ENCODE measurements around the gene CYTH3. TPM values are rescaled to one million over a fixed set of nuclear protein-coding genes. Genes with fewer than 3 reads are reported as not detected.

Gene CYTH3
- total and polyA plus RNA-seq, 2 of the 13 experiments (the other 11 are each of a cell fraction or from before 2014, with no cell fraction given) = 3.1 to 3.8 TPM

- H3K36me3 ChIP-seq (replicated peaks in 1 of 2; ENCODE audit: control insufficient read depth in 1 of 2, insufficient read depth in 2 of 2, low read length in 2 of 2) = no peaks in the 10 kb centered on the region
- no peak overlapping the region for H2AFZ ChIP-seq (ENCODE audit: low read length)
- in situ Hi-C loops (cut with HindIII; ENCODE audit: extremely low pct_ligation_motif_present, low pct_unique_long_range_greater_than_20kb) = no loop called here
- CTCF ChIA-PET (ENCODE audit: low intra/inter-chr PET ratio, low total read pairs) = no interaction called here
- ATAC-seq = no peak
- TF ChIP-seq HOXA5 (CRISPR knock-in tag; IDR thresholded peaks at IDR 0.05) (no peak), SMARCE1 (IDR thresholded peaks at IDR 0.05; ENCODE audit: borderline replicate concordance) (no peak), ZMYM3 (CRISPR knock-in tag; IDR thresholded peaks at IDR 0.05) (no peak), HNRNPL (IDR thresholded peaks at IDR 0.05; ENCODE audit: low read depth, low read length) (no peak), FOXA3 (CRISPR knock-in tag; IDR thresholded peaks at IDR 0.05) (no peak), PBX2 (CRISPR knock-in tag; IDR thresholded peaks at IDR 0.05) (no peak), U2AF2 (IDR thresholded peaks at IDR 0.05; ENCODE audit: low read depth, low read length) (no peak), MIXL1 (CRISPR knock-in tag; IDR thresholded peaks at IDR 0.05) (no peak), ZNF776 (CRISPR knock-in tag; IDR thresholded peaks at IDR 0.05) (no peak), CTCF (CRISPR knock-in tag; IDR thresholded peaks at IDR 0.05) (no peak), HMGA1 (CRISPR knock-in tag; conservative IDR thresholded peaks at IDR 0.05) (no peak), ATAD3A (CRISPR knock-in tag; IDR thresholded peaks at IDR 0.05) (no peak), MIER2 (CRISPR knock-in tag; IDR thresholded peaks at IDR 0.05) (no peak), CEBPB (IDR thresholded peaks at IDR 0.05; ENCODE audit: borderline replicate concordance, low read depth, low read length) (no peak), KLF13 (CRISPR knock-in tag; IDR thresholded peaks at IDR 0.05) (no peak)
- TF ChIP-seq, protein P1, sequence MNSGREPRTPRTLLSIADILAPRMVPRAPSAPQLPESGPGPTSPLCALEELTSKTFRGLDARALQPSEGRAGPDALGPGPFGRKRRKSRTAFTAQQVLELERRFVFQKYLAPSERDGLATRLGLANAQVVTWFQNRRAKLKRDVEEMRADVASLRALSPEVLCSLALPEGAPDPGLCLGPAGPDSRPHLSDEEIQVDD (CRISPR knock-in tag; IDR thresholded peaks at IDR 0.05; ENCODE audit: borderline replicate concordance) = no peak
- H3K9me3 ChIP-seq (ENCODE audit: low read length) = no peaks in the 10 kb centered on the region
- H3K27me3 ChIP-seq (ENCODE audit: control insufficient read depth in 1 of 2, insufficient read depth in 2 of 2, low read length in 2 of 2) = peaks cover 0 to 2% of the 10 kb centered on the region in 2 experiments; a peak in 2 of 5 replicates
- WGBS (ENCODE audit: low lambda C conversion rate) = 61% methylated on average over 3 of the region's 5 CpGs
- no peaks in the 10 kb centered on the region for H3K79me2 ChIP-seq (ENCODE audit: insufficient read depth, low read length)
- no peak overlapping the region for H3K9ac ChIP-seq (ENCODE audit: insufficient read depth, low read depth, low read length)
- no peak for DNase-seq (ENCODE audit: low spot score)
- intact Hi-C loops (cut with micrococcal nuclease; ENCODE audit: unreplicated experiment) = no loop called here
- H3K27ac ChIP-seq (ENCODE audit: extremely low read length, insufficient read depth, low read length) = no peak overlapping the region
- H3K4me2 ChIP-seq (ENCODE audit: low read depth, low read length) = no peak overlapping the region
- peaks cover 37% of the 10 kb centered on the region for H3K4me1 ChIP-seq (ENCODE audit: insufficient read depth, low read length)
- FAIRE-seq = no peak
- POLR2A ChIA-PET = interaction anchor here (1.2 kb wide), 1 partner anchor 38 kb away, joined by 3 read pairs; no protein-coding TSS in a partner anchor
- H3K4me3 ChIP-seq (replicated peaks in 1 of 3; ENCODE audit: insufficient read depth in 1 of 3, low read depth in 2 of 3, low read length in 3 of 3) = no peak overlapping the region
- H4K20me1 ChIP-seq (ENCODE audit: insufficient read depth, low read length) = no peaks in the 10 kb centered on the region
- BruUV-seq (replicated peaks) = no TSS peak
These were observed 7.5 kb upstream of the CYTH3 start for GRCh38 chr7:6279937-6280336.
